HG02884 (cell line): ENCODE measurements around the gene MAPKAPK2.
"Not testable (repeated sequence)": the region's sequence is repeated elsewhere in the genome, so short reads cannot be mapped to it uniquely, and the experiment has no call there.

Source experiments
- ATAC-seq: cut with Tn5 transposase; IDR thresholded peaks from one replicate; pipeline ENCODE4 v1.9.1; 2021; ENCODE audit warnings: mild to moderate bottlenecking, moderate library complexity; ENCODE audit not compliant: unreplicated experiment

Gene MAPKAPK2

DNA sequence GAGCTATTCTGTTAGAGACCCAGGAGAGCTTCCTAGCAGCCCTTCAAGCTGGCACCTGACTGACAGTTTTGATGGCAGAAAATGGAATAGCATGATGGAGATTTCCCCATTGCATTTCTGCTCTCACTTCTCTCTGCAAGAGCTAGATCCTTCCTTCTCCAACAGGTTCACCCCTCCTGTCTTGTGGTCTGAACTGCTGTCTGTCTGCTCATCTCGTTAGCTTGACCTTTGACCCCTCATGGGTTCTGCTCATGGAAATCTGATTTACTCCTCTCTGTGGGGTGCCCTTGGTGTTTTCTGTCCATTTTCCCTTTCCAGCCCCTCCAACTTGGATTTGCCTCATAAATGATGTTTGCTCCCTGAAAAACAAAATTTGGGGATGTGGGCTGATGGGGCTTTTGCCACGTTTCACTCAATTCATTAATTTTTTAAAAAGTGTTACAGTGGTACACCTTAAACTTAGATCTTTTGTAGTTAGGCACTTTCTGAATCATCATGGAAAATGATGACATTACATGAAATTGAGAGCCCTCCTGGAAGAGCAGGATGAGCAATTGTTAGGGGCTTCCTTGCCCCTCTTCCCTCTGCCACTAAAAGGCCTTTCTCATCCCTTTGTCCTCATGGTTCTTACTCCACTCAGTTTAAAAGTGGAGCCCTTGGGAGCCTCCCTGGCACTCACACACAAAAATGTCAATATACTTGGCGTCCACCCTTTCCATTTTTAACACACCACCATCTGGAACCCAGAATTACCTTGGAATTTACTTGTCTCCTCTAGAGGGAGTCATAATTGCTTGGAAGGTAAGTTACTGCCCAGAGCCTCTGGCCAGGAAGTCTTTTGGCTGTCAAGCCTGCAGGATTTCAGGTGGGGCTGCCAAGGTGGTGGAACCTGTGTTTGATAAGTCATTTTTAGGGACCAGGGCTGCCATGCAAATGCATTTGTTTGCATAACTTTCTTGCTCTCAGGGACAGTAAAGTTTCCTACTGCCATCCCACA is 54.0 kb downstream of the MAPKAPK2 start:
- no peak for ATAC-seq

DNA sequence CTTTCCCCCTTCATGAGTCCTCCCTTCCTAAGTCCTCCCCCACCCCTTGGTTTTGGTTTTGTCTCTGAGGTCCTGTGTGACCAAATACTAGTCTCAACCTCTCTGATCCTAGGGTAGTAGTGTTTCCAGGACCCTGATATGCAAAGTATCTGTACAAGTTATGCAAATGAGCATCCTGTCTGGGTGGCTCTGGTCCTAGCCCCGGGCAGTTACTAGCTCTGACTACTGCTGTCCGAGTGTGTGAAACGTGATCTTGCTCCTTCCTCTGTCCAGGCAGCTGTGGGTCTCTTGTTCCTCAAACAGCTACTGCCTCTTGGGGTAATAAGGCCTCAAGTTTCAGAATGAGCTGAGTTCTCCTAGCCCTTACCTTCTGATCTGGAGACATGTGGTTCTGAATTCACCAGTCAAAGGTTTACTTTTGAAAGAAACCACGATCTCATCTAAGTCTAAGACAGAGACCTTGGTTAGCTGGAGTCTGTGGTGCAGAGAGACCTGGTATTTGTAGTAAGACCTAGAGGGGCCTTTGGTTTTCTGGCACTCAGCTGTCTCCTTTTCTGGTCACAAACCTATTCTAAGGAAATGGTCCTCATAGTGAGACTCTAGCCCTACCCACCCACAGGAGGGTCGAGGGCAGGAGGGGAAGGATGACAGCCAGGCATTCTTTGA is 54.8 kb downstream of the MAPKAPK2 start:
- peak; percentile 80 for ATAC-seq

DNA sequence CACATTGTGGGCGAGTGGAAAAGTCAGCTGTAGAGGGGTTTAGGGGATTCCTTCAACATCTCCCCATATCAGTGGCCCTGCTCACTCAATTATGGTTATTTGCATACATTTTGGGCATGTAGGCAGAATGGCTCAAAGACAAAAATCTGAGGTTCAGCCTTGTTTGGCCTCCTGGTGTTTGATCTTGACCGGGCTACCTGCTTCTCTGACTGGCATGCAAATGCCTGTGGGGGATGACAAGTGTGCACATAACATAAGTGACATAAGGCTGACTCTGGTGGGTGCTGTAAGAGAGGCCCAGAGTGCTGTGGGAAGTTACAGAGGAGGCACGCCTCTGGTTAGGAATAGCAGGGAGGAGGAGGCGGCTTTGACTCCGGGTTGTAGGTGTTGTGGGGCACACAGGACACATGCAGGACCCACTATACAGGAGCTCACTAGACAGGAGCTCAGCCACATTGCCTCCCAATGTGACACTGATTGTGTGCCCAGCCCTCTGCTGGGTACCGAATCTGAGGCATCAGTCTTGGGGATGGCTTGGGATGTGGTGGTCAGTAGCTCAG is 56.5 kb downstream of the MAPKAPK2 start:
- no peak for ATAC-seq

DNA sequence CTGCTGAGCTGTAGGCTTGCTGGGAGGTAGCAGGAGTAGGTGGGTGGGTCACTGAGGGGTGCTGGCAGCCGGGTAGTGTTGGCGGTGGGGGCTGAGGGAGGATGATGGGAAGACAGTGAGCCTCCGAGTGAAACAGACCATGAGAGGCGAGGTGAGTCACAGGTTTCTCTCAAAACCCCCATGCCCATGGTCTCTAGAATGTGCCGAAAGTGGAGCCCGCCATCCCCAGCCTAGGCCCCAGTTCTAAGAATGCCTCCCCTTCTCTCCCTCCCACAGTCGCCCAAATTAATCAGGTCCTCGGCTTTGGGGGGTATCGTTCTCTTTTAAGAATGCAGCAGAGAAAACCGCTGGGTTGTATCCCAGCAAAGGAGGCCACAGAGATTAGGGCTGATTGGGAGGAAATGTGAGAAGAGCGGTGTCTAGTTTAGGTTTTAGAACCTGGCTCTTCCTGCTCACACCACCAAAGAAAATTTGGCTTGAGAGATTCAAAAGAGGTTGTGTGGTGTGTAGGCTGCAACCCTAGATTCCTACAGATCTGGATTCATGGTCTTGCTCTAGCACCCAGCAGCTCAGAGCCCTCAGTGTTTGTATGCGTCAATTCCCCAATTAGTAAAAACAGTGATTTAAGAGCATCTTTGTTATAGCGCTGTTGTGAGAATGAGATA is 58.1 kb downstream of the MAPKAPK2 start:
- ATAC-seq, result no peak

DNA sequence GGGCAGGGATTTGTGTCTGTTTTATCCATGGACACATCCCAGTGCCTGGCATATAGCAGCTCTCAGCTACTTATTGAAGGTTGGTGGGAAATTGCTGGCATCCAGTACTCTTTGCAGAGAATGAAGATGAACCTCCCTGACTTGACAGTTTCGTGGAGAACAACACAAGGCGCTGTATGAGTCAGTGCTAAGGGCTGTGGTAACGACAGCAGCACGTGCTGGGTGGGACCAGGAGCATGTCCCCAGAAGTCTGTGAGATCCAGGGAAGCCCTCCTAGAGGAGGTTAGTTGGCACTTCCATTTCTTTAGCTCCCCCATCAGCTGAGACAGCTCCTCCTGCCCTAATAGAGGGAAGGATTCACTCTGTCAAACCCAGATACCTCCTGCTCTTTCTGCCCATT is 60.0 kb downstream of the MAPKAPK2 start:
- ATAC-seq, result no peak

DNA sequence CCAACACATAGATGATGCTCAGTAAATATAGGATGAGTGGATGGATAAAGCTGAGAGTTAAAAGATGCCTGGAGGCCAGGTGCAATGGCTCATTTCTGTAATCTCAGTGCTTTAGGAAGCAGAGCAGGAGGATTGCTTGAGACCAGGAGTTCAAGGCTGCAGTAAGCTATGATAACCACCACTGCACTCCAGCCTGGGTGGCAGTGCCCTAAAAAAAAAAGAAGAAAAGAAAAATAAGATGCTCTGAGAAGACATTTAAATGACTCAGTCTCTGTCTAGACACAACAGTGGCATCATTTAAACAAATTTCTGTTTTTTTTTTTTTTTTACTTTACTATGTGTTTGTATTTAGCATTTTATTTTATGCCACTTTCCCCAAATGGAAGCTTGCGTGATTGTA is 60.6 kb downstream of the MAPKAPK2 start:
- ATAC-seq, result no peak

DNA sequence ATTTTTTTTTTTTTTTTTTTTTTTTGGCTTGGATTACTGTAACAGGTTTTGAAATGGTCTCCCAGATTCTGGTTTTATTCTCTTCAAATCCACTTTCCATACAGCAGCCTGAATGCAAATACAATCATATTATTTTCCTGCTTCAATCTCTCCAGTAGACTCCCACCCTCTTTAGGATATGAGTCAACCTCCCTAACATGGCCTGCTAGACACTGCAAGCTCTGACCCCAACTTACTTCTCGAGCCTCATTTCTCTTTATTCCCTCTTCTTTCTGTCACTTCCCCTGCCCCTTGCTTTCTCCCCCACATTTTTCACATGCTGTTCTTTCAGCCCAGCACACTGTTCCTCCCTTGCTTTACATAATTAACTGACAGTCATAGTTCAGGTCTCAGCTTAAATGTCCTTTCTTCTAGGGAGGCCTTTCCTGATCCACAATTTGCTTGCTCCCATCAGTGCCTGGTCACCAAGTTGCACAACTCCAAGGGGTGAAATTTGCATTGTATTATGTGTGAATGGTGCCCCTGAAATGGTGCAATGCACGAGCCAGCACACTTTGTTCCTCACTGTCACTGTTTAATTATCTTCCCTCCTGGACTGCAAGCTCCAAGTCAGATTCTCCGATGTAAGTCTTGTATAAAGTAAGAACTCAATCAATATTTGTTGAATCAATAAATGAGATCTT is 63.8 kb downstream of the MAPKAPK2 start:
- ATAC-seq, result no peak

DNA sequence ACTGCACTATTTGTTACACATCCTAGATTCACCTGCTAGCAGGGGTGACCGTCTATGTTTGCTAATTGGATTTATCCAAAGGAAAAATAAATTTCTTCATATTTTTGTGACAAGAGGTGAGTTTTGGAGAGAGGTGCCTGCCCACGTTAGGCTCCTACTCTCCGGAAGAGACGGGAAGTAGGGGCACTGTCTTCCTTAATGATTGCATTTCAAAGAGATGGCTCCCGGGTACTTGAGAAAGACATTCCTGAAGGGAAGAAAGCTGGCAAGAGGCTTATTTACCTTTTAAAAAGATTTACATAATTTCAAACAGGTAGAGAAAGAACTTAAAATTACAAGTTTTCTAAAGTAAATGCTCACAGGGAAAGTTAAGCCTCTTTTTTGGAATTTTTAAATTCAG is 67.2 kb downstream of the MAPKAPK2 start:
- no peak for ATAC-seq

DNA sequence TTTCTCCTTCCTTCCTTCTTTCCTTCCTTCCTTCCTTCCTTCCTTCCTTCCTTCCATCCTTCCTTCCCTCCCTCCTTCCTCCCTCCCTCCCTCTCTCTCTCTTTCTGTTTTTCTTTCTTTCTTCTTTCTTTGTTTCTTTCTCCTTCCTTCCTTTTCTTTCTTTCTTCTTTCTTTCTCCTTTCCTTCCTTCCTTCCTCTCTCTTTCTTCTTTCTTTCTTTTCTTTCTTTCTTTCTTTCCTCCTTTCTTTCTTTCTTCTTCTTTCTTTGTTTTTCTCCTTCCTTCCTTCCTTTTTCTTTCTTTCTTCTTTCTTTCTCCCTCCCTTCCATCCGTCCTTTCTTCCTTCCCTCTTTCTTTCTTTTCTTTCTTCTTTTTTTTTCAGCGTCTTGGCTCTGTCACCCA is 67.8 kb downstream of the MAPKAPK2 start:
- ATAC-seq, result no peak

DNA sequence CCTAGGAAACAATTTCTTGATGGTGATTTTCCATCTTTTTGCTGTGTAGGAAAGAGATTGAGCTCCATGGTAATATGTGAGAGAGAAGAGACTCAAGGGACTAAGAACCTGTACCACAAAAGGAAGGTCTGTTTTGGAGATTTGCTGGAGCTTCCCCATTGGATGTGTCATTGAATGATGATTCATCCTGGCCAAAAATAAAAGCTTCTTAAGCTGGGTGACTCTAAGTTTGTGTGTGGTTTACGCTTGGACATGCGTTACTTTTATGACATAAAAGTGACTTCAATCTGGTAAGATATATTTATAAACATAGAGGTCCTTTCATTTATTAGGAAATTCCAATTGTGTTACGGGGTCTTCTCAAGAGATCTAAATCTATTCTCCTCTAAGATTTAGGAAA is 68.4 kb downstream of the MAPKAPK2 start:
- no peak for ATAC-seq

DNA sequence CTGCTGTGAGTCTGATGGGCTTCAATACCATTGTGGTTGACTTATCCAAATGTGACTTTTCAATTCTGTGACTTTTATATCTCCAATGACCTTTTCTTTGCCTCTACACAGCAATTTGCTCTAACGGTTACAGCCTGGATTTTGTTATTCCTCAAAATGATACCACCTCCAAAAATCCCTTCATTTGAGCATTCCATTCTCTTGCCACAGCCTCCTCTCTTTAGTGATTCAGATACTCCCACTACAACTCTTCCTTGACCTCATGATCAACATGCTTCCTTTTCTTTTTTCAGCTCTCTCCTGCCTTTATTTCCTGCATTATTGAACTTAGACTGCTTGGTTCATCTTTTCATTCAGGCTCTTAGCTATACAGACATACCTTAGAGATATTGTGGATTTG is 69.3 kb downstream of the MAPKAPK2 start:
- ATAC-seq, result no peak

DNA sequence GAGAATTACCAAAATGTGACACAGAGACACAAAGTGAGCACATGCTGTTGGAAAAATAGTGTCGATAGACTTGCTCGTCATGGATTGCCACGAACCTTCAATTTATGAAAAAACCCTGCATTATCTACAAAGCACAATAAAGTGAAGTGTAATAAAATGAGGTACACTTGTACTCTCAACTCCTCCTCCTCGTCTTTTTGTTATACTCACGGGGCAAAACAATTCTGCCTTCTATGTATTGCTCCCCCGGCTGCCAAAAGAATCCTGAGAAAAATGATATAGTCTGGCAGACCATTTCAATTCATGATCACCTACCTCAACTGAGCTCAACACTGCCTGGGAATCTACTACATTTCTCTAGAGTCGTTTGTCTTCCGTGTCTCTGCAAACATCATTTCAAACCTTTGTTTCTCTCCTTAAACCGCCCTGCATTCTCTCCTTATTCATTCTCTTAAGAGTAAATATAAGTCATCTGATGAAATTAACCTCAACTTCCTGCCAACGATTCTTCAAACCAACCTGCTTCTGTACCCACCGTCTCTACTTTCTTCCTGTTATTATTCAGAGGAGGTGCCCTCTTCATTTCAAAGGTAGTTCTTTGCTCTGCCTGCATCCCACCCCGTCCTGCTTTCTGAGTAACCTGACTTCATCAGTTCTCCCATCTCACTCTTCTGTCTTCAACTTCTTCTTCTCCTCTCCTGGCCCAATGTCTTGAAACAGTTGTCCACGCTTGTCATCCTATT is 73.0 kb downstream of the MAPKAPK2 start:
- ATAC-seq, result no peak

DNA sequence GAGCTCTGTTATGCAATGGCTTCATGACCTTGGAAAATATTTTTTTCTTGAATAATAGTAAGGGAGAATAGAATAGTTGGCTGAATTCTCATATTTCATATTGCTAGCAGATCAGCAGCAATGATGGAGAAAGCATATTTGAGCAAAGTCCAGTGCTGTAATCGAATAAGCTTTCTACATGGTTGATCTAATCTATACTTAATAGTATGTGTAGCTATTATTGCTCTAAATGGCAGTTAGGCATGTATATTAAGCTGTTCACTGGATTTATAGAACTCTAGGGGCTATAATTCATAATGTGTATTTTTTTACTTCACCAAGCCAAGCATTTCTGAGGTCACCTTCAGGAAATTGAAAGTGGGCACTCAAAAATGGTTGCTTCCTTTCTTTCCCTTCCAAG is 75.9 kb downstream of the MAPKAPK2 start:
- no peak for ATAC-seq

DNA sequence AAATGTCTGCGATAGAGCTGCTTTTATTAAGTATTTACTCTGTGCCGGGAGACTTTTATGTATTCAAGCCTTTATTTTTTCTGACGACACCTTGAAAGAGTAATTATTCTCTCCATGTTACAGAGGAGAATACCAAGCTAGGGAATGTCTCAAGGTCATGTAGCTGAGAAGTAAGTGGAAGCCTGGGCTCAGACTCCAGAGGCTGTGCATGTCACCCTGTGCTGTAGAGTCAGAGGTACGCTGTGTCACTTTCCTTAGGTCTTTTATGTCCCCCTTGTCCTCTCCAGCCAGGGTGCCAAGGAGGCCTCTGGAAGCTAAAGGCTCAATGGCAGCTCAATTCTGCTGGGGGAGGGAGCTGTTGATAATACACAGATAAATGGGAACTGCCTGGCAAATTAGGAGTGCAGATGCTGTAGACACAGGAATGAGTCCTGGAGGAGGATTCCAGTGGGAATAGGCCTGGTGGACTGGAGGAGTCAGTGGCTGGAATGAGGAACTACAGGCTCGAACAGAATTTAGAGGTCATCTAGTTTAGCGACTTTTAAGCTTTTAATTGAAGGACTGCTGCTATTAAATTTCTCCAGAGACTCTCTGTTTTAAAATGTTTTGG is 76.6 kb downstream of the MAPKAPK2 start:
- no peak for ATAC-seq

DNA sequence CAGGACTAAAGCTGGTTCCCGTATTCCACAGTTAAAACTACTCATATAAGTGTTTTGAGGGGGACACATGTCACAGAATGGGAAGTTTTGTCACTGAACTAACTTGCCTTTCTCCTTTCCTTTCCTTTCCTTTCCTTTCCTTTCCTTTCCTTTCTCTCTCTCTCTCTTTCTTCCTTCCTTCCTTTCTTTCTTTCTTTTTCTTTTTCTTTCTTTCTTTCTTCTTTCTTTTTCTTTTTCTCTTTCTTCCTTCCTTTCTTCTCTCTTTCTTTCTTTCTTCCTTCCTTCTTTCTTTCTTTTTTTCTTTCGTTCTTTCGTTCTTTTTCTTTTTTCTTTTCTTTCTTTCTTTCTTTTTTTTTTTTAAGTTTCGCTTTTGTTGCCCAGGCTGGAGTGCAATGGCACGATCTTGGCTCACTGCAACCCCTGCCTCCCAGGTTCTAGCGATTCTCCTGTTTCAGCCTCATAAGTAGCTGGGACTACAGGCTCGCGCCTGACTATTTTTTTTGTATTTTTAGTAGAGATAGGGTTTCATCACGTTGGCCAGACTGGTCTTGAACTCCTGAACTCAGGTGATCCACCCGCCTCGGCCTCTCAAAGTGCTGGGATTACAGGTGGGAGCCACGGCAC is 78.1 kb downstream of the MAPKAPK2 start:
- not testable (repeated sequence) for ATAC-seq

DNA sequence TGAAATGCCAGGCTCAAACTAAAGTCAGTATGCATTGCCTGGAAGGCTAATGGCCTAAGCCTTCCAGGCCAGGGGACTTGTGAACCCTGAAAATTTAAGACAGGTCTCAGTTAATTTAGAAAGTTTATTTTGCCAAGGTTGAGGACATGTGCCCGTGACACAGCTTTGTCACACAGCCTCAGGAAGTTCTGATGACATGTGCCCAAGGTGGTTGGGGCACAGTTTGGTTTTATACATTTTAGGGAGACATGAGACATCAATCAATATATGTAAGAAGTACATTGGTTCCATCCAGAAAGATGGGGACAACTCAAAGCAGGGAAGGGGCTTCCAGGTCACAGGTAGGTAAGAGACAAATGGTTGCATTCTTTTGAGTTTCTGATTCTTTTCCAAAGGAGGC is 81.1 kb downstream of the MAPKAPK2 start:
- not testable (repeated sequence) for ATAC-seq

DNA sequence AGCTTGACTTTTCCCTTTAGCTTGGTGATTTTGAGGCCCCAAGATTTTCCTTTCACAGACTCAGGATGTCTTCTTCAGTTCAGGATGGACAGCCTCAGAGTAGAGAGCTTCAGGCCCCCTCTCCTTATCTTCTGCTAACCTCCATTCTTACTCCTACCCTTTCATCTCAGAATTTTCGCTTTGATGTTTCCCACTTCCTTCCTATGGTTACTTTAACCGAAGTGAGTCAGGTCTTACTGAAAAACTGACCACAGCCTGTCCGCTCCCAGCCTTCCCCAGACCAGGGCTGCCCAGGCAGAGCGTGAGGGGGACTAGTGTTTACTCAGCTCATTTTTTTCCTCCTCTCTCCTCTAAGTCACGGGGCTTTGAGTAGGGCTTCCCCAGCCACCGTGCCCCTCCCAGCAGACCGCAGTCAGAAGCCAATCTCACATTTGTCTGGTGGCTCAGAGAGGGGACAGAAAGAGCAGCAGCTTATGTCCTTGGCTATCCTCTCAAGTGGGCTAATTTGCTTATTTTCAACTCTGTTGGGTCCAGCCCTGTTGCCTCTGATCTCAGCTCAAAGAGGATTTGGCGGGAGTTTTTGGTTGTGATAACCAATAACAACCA is 81.6 kb downstream of the MAPKAPK2 start:
- peak; percentile 52 for ATAC-seq

DNA sequence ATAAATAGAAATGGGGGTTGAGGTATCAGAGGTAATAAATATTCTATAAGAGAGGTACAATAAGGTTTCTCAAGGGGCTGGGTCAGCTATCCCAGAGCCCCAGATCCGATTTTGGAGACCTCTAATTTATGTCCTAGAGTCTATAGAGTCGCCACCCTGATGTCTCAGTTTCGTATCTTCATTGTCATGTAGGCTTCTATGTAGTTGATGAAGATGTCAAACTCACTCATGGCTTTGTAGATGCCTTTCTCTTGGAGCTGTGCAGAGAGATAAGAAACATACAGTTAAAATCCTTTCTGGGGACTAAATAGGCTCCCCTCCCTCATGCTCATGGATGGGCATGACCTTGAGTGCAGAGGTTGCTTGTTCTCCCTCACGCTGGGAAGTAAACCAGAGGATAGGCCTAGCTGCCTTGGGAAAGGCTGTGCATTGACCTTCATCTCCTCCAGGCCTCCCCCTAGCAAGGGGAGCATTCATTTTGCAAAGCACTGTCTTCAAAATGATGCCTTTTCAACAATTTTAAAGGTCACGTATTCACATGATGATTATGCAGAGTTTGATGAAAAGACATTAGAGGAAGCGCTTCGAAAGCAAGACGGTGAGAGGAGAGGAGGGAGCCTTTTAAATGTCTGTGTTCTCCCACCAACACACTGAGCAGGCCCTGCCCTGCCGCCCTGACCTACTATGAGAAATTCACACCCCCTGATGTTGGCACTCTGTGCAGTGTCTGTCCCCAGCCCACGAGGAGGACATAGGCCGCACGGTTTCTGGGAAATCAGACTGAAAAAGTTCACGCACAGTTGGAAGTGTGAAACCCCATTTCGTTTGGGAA is 84.0 kb downstream of the MAPKAPK2 start:
- ATAC-seq, result no peak
